Measurements from ENCODE around the gene YWHAQ. TPM values are rescaled to one million over a fixed set of nuclear protein-coding genes. Genes with fewer than 3 reads are reported as not detected.

Gene YWHAQ
- total and polyA plus RNA-seq, 2 of the 4 experiments (the other 2 are of a cell fraction): 196 to 255 TPM

DNA sequence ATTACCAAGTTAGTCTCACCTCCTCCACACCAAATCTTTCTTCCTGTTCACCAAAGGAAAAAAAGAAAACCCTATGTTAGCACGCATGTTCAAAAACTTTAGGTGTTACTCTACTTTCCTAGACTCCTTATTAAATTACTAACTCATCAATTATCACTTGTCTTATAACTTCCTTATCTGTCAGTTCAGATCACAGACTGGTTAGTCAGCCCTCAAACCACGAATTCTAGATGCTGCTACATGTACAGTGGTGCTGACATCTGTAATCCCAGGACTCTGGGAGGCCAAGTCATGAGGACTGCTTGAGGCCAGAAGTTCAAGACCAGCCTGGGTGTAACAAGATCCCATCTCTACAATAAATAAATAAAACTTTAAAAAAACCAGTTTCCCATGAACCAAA, 3.5 kb downstream of the YWHAQ start:
- Histone ChIP-seq H3K56ac (ENCODE audit: extremely low read depth, insufficient read depth, low read length) (no peak overlapping the region), H3K9ac (ENCODE audit: low read depth, low read length) (no peak overlapping the region), H3K18ac (ENCODE audit: low read depth, low read length) (no peak overlapping the region), H3K4ac (ENCODE audit: low read depth, low read length) (no peak overlapping the region), H3K27ac (ENCODE audit: insufficient read depth, low read length) (no peak overlapping the region), H3K14ac (replicated peaks; ENCODE audit: low read depth, low read length) (no peak overlapping the region; the same call in 1 of the 2 replicates), H2AK9ac (replicated peaks; ENCODE audit: low read depth, low read length, poor library complexity) (no peak overlapping the region), H4K91ac (ENCODE audit: insufficient read depth, low read depth, low read length) (no peak overlapping the region), H2BK5ac (ENCODE audit: low read depth, low read length, poor library complexity, severe bottlenecking) (no peak overlapping the region), H2BK20ac (ENCODE audit: low read depth, low read length) (no peak overlapping the region), H3K27me3 (ENCODE audit: control insufficient read depth, insufficient read depth, low read length) (no peaks in the 10 kb centered on the region), H3K23ac (ENCODE audit: low read depth, low read length) (peak overlapping the region; percentile 60; the same call in 1 of the 2 replicates), H2BK15ac (ENCODE audit: low read depth, low read length) (no peak overlapping the region), H3K9me3 (ENCODE audit: control insufficient read depth, insufficient read depth, low read length) (no peaks in the 10 kb centered on the region), H3K4me1 (ENCODE audit: control insufficient read depth, insufficient read depth, low read length) (peaks cover 10% of the 10 kb centered on the region), H2BK120ac (ENCODE audit: low read depth, low read length) (no peak overlapping the region), H3K4me3 (ENCODE audit: insufficient read depth, low read depth, low read length) (no peak overlapping the region), H3K4me2 (ENCODE audit: low read depth, low read length) (peak overlapping the region; percentile 10; the same call in 1 of the 2 replicates), H2AK5ac (ENCODE audit: low read depth, low read length) (no peak overlapping the region), H4K5ac (ENCODE audit: low read depth, low read length) (no peak overlapping the region), H4K8ac (ENCODE audit: low read depth in 2 of 2, low read length in 2 of 2) (no peak overlapping the region), H3K36me3 (ENCODE audit: control insufficient read depth, insufficient read depth, low read length) (peaks cover 12% of the 10 kb centered on the region), H2AFZ (replicated peaks; ENCODE audit: low read length, poor library complexity) (no peak overlapping the region), H3K9me1 (ENCODE audit: insufficient read depth, low read length) (peaks cover 6% of the 10 kb centered on the region; the same call in 1 of the 2 replicates), H3K79me1 (ENCODE audit: low read depth in 1 of 2, low read length in 2 of 2) (peaks cover 6 to 41% of the 10 kb centered on the region in 2 experiments; a peak in 3 of 4 replicates), H4K20me1 (ENCODE audit: insufficient read depth, low read length) (peaks cover 74% of the 10 kb centered on the region)
- ATAC-seq (ENCODE audit: low read depth): no peak
- no TSS peak for BruUV-seq (replicated peaks)
- POLR2A ChIA-PET (ENCODE audit: unreplicated experiment): no interaction called here
- TF ChIP-seq, protein P1, sequence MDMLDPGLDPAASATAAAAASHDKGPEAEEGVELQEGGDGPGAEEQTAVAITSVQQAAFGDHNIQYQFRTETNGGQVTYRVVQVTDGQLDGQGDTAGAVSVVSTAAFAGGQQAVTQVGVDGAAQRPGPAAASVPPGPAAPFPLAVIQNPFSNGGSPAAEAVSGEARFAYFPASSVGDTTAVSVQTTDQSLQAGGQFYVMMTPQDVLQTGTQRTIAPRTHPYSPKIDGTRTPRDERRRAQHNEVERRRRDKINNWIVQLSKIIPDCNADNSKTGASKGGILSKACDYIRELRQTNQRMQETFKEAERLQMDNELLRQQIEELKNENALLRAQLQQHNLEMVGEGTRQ (IDR thresholded peaks at IDR 0.05; ENCODE audit: low read depth, low read length): no peak
- TF ChIP-seq FOS (IDR thresholded peaks at IDR 0.05; ENCODE audit: low read depth, low read length) (no peak), MAFK (IDR thresholded peaks at IDR 0.05; ENCODE audit: low read depth, low read length) (no peak), MXI1 (IDR thresholded peaks at IDR 0.05; ENCODE audit: borderline replicate concordance, low read depth, low read length) (no peak), ELK1 (IDR thresholded peaks at IDR 0.05; ENCODE audit: borderline replicate concordance, low read depth, low read length) (no peak), MAZ (IDR thresholded peaks at IDR 0.05; ENCODE audit: borderline replicate concordance, low read depth, low read length) (no peak), RCOR1 (IDR thresholded peaks at IDR 0.05; ENCODE audit: insufficient replicate concordance, low read length) (peak; percentile 21), POLR2A (IDR thresholded peaks at IDR 0.05; ENCODE audit: low read depth, low read length) (peak; percentile 11; the same call in 1 of the 2 replicates), RFX5 (IDR thresholded peaks at IDR 0.05; ENCODE audit: low read depth, low read length) (no peak), RAD21 (IDR thresholded peaks at IDR 0.05; ENCODE audit: low read length) (no peak), NFE2L2 (IDR thresholded peaks at IDR 0.05; ENCODE audit: low read depth, low read length) (no peak)
- in situ Hi-C loops (cut with MboI; ENCODE audit: low sequenced_read_pairs): no loop called here
- intact Hi-C loops (cut with micrococcal nuclease): no loop called here
- peak; percentile 46 for DNase-seq
- CTCF ChIA-PET: interaction anchor here (1.1 kb wide), 1 partner anchor 42 kb away, joined by 3 read pairs; no protein-coding TSS in a partner anchor
- dilution Hi-C loops (cut with HindIII; ENCODE audit: low sequenced_read_pairs, unreplicated experiment): no loop called here
- 50% methylated on average over 1 of the region's 2 CpGs; no CpG with 5 or more reads in 1 of the 2 experiments for WGBS, 2 experiments (ENCODE audit: extremely low coverage in 2 of 2, insufficient read length in 1 of 2)
